22Rv1 (cell line): ENCODE results near the gene ZBTB7C.

Experiments
- H3K27ac ChIP-seq: fragments of 450-650 bp; 2 replicates; pipeline ENCODE4 v1.5.1; 2017
- CTCF ChIP-seq: fragments of 450-650 bp; IDR thresholded peaks from 2 replicates; pipeline ENCODE4 v1.5.1; 2017; ENCODE audit warnings: mild to moderate bottlenecking
- ZFX ChIP-seq: fragments of 450-650 bp; IDR thresholded peaks from 2 replicates; pipeline ENCODE4 v1.6.1; 2017; ENCODE audit warnings: antibody characterized with exemption, borderline replicate concordance

The ZBTB7C gene

DNA sequence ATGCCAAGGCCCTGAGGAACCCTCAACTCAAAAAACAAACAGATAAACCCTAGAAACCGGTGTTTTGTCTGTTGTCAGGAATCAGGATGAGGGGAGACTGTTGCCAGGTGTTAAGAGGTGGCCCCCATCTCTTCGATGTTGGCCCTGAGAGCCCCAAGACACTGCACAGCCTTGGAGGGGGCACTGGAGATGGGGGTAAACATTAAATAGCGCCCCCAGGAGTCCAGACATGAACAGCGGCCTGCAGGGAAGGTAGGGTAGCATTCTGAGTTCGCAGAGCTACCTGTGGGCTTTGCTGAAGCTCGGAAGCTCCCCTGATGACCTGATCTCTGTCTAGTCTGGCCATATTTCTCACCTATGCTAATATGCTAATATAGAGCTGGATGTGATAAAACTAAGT lies 381.1 kb downstream of the ZBTB7C start:
- no peak overlapping the region for H3K27ac ChIP-seq

GRCh38 chr18:48027401-48027963 lies 381.7 kb downstream of the ZBTB7C start:
- no peak overlapping the region for H3K27ac ChIP-seq
- no peak for TF ChIP-seq ZFX
- TF ChIP-seq CTCF = no peak

More for the DNA sequence above, 381.1 kb downstream of the ZBTB7C start:
- TF ChIP-seq ZFX = no peak
- TF ChIP-seq CTCF = no peak

DNA sequence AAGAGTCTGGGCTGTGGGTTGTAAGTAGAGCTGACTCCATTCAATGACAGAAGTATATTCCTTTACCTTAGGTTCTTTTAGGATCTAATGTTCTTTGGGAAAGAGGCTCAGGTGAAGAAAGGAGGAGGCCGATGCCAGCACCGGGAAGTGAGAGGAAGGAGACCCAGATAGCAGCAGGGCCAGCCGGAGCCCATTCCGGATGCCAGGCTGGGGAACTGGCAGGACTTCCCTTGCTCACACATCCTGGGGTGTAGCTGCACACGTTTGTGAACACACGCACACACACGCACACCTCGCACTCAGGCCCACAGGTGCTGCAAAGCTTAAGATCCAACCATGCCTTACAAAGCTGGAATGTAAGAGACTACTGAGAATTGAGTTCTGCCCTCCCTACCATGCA lies 383.0 kb downstream of the ZBTB7C start:
- no peak for TF ChIP-seq CTCF
- no peak for TF ChIP-seq ZFX
- no peak overlapping the region for H3K27ac ChIP-seq

- H3K27ac ChIP-seq = no peak overlapping the region
- TF ChIP-seq CTCF = no peak
- no peak for TF ChIP-seq ZFX
Measured at GRCh38 chr18:48024881-48025660, 384.1 kb downstream of the ZBTB7C start.

DNA sequence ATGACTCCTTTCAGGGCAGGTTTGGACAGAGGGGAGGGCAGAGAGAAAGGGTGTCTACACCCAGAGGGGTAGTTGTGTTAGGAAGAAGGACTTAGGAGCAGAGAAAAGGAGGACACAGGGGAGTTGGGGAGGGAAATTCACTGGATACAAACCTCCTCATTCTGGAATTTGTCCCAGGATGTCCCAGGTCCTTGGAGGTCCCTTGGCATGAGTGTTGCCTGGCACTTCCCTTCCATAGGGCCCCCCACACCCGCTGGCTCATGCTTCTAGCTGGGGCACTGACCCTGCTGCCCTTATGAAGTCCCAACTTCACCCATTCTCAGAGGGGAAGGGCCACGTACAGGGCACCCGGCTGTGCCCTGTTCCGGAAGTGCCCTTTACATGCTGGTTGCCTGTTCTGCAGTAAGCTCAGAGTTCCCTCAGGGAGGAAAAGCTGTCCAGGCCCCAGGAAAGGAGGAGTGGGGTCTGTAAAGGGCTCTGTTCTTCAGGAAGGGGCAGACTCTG lies 385.1 kb downstream of the ZBTB7C start:
- TF ChIP-seq CTCF (peak; percentile 28; the same call in 1 of the 2 replicates), ZFX (no peak)
- H3K27ac ChIP-seq = no peak overlapping the region

- no peak overlapping the region for H3K27ac ChIP-seq
- TF ChIP-seq CTCF (peak; percentile 59), ZFX (no peak)
Measured at GRCh38 chr18:48023334-48024008, 385.7 kb downstream of the ZBTB7C start.
